Subcutaneous abdominal adipose tissue (tissue), 5 donors: ENCODE measurements around the gene GUCA2A.

Experiments
- H3K27ac ChIP-seq: one replicate; pipeline ENCODE4 v1.7.0; 2013; ENCODE audit warnings: low read depth, mild to moderate bottlenecking, inconsistent platforms, low read length, moderate library complexity
- H3K27me3 ChIP-seq, 5 donors: one replicate each; pipeline ENCODE4 v1.7.0; 2013; ENCODE audit warnings: low read length in 5 of 5, inconsistent platforms in 1 of 5; ENCODE audit not compliant: control insufficient read depth in 5 of 5, insufficient read depth in 4 of 5
- H3K36me3 ChIP-seq, 5 donors: one replicate each; pipeline ENCODE4 v1.7.0; 2013; ENCODE audit warnings: low read length in 5 of 5; ENCODE audit not compliant: control insufficient read depth in 5 of 5, insufficient read depth in 5 of 5
- H3K4me1 ChIP-seq, 5 donors: one replicate each; pipeline ENCODE4 v1.7.0; 2013; ENCODE audit warnings: low read length in 5 of 5, mild to moderate bottlenecking in 3 of 5, moderate library complexity in 1 of 5; ENCODE audit not compliant: control insufficient read depth in 5 of 5, insufficient read depth in 5 of 5
- H3K4me3 ChIP-seq, 5 donors: one replicate each; pipeline ENCODE4 v1.7.0; 2013; ENCODE audit warnings: low read length in 5 of 5, low read depth in 1 of 5
- H3K9ac ChIP-seq, 5 donors: one replicate each; pipeline ENCODE4 v1.7.0; 2013; ENCODE audit warnings: low read length in 5 of 5, mild to moderate bottlenecking in 4 of 5, moderate library complexity in 3 of 5
- H3K9me3 ChIP-seq, 5 donors: one replicate each; pipeline ENCODE4 v1.7.0; 2013; ENCODE audit warnings: low read length in 5 of 5; ENCODE audit not compliant: control insufficient read depth in 5 of 5
- donor health status: healthy.
- donor health status: healthy.
- donor health status: healthy.
- donor health status: healthy.
- donor health status: healthy.

Gene GUCA2A

DNA sequence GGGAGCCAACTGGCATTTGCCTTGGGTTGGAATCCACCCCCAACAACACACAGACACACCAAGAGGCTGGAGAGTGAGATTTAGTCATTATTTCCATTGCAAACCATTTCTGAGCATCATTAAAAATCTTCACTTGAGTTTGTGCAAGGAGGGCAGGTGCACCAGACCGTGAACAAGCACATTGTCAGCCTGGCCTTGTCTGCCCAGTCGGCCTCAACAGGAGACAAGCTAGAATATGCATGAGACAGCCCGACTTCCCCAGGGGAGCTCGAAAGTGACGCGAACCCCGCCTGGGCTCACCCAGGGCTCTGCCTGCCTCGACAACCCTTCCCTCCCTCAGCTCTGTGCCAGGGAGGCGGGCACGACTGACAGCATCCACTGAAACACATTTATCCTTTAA is 26.8 kb downstream of the GUCA2A start:
- Histone ChIP-seq H3K9me3 (no peaks in the 10 kb centered on the region), H3K4me1 (peaks cover 0 to 18% (median 9%) of the 10 kb centered on the region in 5 donors), H3K27ac (no peak overlapping the region), H3K36me3 (no peaks in the 10 kb centered on the region), H3K4me3 (no peak overlapping the region), H3K27me3 (peaks cover 0 to 6% (median 3%) of the 10 kb centered on the region in 5 donors), H3K9ac (no peak overlapping the region)

DNA sequence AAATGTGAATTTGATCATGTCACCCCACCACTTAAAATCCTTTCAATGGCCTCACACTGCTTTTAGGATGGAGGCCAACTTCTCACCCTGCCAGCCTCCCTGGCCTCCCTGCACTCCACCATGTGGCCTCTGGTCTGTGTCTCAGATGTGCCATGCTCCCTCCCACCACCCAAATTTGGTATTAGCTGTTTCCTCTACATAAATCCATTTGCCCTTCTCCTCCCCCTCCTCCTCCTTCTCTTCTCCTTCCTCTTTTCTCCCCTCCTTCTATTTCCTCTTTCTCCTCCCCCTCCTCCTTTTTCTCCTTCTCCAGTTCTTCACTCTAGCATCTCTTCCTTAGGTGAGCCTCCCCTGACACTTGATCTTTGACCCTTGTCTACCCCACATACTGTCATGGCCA is 28.1 kb downstream of the GUCA2A start:
- H3K4me1 ChIP-seq, result peaks cover 0 to 18% (median 9%) of the 10 kb centered on the region in 5 donors
- H3K27me3 ChIP-seq, result no peaks in the 10 kb centered on the region
- no peaks in the 10 kb centered on the region for H3K36me3 ChIP-seq
- H3K27ac ChIP-seq, result no peak overlapping the region
- no peaks in the 10 kb centered on the region for H3K9me3 ChIP-seq
- H3K9ac ChIP-seq, result no peak overlapping the region
- H3K4me3 ChIP-seq, result no peak overlapping the region

DNA sequence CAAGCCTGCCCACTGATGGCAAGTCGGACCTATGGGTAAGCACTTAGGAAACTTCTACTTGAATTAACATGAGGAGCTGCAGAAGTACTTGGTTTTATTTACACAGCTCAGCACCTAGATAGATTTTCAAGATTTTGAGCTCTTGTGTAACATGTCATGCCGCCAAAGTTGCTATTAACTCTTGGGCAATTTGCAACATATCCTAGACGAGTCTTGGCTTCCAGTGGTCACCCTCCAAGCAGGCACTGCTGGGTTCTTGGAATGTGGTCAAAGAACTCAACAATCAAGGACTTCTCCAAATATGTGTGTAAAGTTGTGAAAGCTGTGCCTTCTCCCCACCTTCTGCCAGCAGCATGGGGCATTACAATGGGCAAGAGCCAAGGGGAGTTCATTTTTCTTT is 29.1 kb downstream of the GUCA2A start:
- H3K27ac ChIP-seq, result peak overlapping the region; percentile 5
- no peaks in the 10 kb centered on the region for H3K9me3 ChIP-seq
- H3K4me1 ChIP-seq, result peaks cover 0 to 18% (median 9%) of the 10 kb centered on the region in 5 donors
- H3K4me3 ChIP-seq, result no peak overlapping the region
- H3K9ac ChIP-seq, result no peak overlapping the region
- H3K36me3 ChIP-seq, result no peaks in the 10 kb centered on the region
- H3K27me3 ChIP-seq, result no peaks in the 10 kb centered on the region

DNA sequence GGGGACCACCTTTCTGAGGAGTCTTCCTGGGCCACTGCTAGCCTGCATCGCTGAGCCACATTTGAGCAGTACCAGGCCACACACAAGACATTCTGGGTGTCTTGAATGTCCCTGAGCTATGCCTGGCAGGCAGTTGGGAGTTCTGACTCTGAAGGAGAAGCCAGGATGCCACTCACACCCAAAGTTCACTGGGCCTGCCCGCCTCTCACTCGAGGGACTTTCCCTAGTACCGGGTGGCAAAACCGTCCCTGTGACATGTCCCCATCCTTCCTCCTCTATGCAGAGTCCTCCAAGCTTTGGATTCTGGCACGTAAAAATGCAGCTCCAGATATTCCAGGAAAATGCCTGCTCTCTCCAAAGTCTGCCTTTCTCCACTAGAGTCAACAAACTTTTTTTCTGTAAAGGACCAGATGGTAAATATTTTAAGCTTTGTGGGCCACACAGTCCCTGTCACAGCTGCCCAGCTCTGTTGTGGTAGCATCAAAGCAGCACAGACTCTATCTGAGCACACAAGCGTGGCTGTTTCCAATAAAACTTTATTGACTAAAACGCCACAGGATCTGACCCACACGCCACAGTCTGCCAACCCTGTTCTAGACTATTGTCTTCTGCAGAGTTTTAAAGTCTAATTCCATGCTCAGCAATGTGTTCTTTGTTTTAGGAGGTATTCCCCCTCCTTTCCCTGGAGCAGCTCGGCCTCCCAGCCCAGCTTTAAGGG is 30.6 kb downstream of the GUCA2A start:
- no peaks in the 10 kb centered on the region for H3K9me3 ChIP-seq
- H3K36me3 ChIP-seq, result no peaks in the 10 kb centered on the region
- H3K4me1 ChIP-seq, result peaks cover 0 to 18% (median 9%) of the 10 kb centered on the region in 5 donors
- H3K4me3 ChIP-seq, result no peak overlapping the region
- no peak overlapping the region for H3K9ac ChIP-seq
- no peak overlapping the region for H3K27ac ChIP-seq
- H3K27me3 ChIP-seq, result no peaks in the 10 kb centered on the region

DNA sequence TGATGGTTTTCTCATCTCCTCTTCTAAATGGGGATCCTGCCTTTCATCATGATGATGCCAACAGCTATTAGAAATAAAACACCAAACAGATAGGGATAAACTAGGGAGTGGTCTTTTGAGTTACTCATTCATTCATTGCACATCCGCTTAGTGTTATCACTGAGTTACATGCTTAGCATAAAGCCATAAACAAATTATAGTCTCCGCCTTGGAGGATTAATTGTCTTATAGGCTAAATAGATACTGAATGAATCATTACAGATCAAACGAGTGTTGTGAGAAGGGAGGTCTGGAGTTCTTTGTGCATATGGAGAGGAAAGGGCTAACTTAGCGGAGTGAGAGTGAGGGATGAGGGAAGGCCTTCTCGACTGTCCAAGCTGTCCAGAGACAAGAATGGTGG is 31.2 kb downstream of the GUCA2A start:
- no peak overlapping the region for H3K9ac ChIP-seq
- H3K36me3 ChIP-seq, result no peaks in the 10 kb centered on the region
- H3K9me3 ChIP-seq, result no peaks in the 10 kb centered on the region
- no peaks in the 10 kb centered on the region for H3K27me3 ChIP-seq
- no peak overlapping the region for H3K27ac ChIP-seq
- no peak overlapping the region for H3K4me3 ChIP-seq
- peaks cover 0 to 18% (median 9%) of the 10 kb centered on the region in 5 donors for H3K4me1 ChIP-seq

DNA sequence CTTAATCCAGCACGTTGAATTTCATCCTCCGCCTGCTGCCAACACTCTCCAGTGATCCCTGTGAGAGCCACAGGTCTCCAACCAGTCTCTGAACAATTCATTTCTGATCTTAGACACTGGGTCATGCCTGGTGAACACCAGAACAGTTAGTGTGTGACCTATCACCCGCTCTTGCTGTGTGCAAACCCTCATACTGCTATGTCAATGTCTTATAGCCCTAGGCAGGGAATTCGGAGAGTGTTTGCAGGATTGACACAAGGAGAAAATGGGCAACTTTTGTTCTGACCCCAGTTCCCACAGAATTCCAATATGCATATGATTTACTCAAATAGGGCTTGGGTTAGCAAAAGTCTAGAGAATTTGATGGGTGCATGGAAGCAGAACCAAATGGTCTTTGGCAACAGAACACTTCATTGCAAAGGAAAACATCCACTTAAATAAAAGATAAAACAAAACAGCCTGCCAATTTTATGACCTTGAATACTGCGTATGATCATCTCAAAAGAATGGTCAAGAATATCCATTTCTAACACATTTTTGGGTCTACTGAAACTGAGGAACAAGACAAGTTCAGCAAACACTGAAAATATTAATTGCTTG is 34.4 kb downstream of the GUCA2A start:
- Histone ChIP-seq H3K27ac (no peak overlapping the region), H3K9me3 (no peaks in the 10 kb centered on the region), H3K27me3 (no peaks in the 10 kb centered on the region), H3K36me3 (no peaks in the 10 kb centered on the region), H3K4me3 (no peak overlapping the region), H3K9ac (no peak overlapping the region), H3K4me1 (peaks cover 0 to 5% (median 3%) of the 10 kb centered on the region in 5 donors)

DNA sequence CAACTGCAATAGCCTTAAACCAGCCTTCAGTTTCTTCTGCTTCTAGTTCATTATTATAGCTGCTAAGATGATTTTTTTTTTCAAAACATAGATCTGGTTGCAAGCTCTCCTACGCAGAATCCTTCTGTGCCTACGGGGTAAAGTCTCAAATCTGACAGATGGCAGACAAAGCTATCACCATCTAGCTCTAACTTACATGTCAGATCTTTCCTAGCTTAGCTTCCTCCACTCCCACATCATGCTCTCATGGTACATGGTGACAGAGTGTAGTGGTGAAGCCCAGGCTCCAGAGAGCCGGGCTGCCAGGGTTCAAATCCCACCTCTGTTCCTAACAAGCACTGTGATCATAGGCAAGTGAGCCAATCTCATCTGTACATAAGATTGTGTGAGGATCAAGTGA is 35.6 kb downstream of the GUCA2A start:
- Histone ChIP-seq H3K36me3 (no peaks in the 10 kb centered on the region), H3K9me3 (no peaks in the 10 kb centered on the region), H3K9ac (no peak overlapping the region), H3K4me1 (no peaks in the 10 kb centered on the region), H3K27ac (no peak overlapping the region), H3K27me3 (no peaks in the 10 kb centered on the region), H3K4me3 (no peak overlapping the region)

DNA sequence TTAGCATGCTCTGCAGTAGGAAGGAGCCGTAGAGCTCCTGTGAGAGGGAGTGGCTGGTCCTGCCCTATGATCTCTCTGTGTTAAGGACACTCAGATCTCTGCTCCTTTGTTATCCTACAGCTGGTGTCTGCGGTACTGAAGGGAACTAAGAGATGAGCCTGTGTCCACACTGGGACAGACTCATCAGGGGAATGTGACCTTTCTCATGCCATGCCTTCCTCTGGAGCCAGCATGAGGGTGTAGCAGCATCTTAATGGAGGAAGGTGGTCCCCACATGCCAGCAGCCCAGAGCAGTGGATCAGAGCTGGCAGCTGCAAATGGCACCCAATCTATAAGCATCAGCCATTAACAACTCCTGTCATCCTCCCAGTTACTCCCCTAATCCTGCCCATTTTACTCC is 36.0 kb downstream of the GUCA2A start:
- H3K4me3 ChIP-seq, result no peak overlapping the region

DNA sequence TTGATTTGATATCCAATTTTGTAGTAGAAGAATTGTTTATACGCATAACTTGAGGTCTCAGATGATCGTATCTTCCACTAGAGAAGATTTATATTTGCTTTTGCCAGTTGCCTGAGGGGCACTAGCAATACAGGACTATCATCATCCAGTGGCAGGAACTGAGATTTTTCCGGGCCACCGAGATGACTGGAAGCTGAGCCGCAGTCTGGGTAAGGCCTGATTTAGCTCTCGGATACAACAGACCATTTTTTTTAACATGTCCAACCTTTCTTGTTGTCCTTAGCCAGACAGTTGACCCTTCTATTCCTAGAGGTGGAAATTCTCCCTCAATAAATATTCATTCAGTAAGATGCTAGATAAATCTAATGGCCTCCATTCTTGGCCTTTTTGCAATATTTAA is 36.8 kb downstream of the GUCA2A start:
- Histone ChIP-seq H3K27ac (no peak overlapping the region), H3K4me1 (no peaks in the 10 kb centered on the region), H3K9ac (no peak overlapping the region), H3K36me3 (no peaks in the 10 kb centered on the region), H3K27me3 (no peaks in the 10 kb centered on the region), H3K9me3 (peaks cover 0 to 2% (median 0%) of the 10 kb centered on the region in 5 donors), H3K4me3 (no peak overlapping the region)

More for the DNA sequence above, 36.0 kb downstream of the GUCA2A start:
- Histone ChIP-seq H3K9me3 (no peaks in the 10 kb centered on the region), H3K4me1 (no peaks in the 10 kb centered on the region), H3K9ac (no peak overlapping the region), H3K27ac (no peak overlapping the region), H3K27me3 (no peaks in the 10 kb centered on the region), H3K36me3 (no peaks in the 10 kb centered on the region)

DNA sequence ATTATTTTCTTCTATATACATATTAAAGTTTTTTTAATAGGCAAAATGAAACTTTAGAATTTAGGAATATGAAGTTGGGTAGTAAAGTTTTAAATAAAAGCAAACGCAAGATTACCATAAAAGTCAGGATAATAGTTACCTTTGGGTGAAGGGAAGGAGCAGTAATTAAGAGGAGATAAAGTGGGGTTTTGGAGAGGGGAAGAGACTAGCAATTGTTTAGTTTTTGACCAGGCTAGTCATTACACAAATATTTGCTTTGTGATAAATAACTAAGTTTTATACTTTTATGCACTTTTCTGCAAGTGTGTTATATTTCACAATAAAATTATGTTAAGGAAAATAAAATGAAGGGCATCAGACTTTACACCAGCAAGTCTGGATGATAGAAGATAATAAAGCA is 39.0 kb downstream of the GUCA2A start:
- Histone ChIP-seq H3K27ac (no peak overlapping the region), H3K36me3 (no peaks in the 10 kb centered on the region), H3K9ac (no peak overlapping the region), H3K4me1 (no peaks in the 10 kb centered on the region), H3K27me3 (no peaks in the 10 kb centered on the region), H3K4me3 (no peak overlapping the region), H3K9me3 (peaks cover 0 to 7% (median 2%) of the 10 kb centered on the region in 5 donors)
